Activated CD4-positive, alpha-beta T cell treated with anti-CD3 and anti-CD28 coated beads, Interleukin-2, amount 50 U/mL, for 4 hours (primary cell): ENCODE measurements around the gene HIF1AN.
"Not testable (repeated sequence)": the region's sequence is repeated elsewhere in the genome, so short reads cannot be mapped to it uniquely, and the experiment has no call there.

ENCODE experiments used
- DNase-seq, 2 experiments: peaks; one replicate each; pipeline ENCODE4 v3.0.0-alpha.2; 2020

The HIF1AN gene

GRCh38 chr10:100567826-100568225 lies 32.1 kb downstream of the HIF1AN start:
- no peak for DNase-seq

GRCh38 chr10:100568912-100569311 lies 33.2 kb downstream of the HIF1AN start:
- DNase-seq, result no peak

GRCh38 chr10:100569687-100570481 lies 34.1 kb downstream of the HIF1AN start:
- no peak for DNase-seq

GRCh38 chr10:100570506-100570905 lies 34.8 kb downstream of the HIF1AN start:
- DNase-seq, result no peak

- no peak for DNase-seq
Observed at GRCh38 chr10:100571084-100571856, 35.5 kb downstream of the HIF1AN start.

GRCh38 chr10:100575146-100575545 lies 39.4 kb downstream of the HIF1AN start:
- not testable (repeated sequence) for DNase-seq

- no peak for DNase-seq
Observed at GRCh38 chr10:100575585-100576281, 40.0 kb downstream of the HIF1AN start.

- no peak for DNase-seq
Observed at GRCh38 chr10:100576282-100576635, 40.5 kb downstream of the HIF1AN start.

- no peak for DNase-seq
Observed at GRCh38 chr10:100579261-100580090, 43.7 kb downstream of the HIF1AN start.

- DNase-seq, result no peak
Observed at GRCh38 chr10:100586959-100587358, 51.2 kb downstream of the HIF1AN start.

- DNase-seq, result no peak
Observed at GRCh38 chr10:100598166-100598565, 62.4 kb downstream of the HIF1AN start.

GRCh38 chr10:100600218-100600617 lies 64.5 kb downstream of the HIF1AN start:
- DNase-seq, result no peak

- DNase-seq, result no peak
Observed at GRCh38 chr10:100607439-100607838, 71.7 kb downstream of the HIF1AN start.
